ENCODE measurements around the gene E2F4. TPM values are rescaled to one million over a fixed set of nuclear protein-coding genes. Genes with fewer than 3 reads are reported as not detected.

The E2F4 gene
- polyA plus RNA-seq, 1 donor (not counting 4 experiments of a cell fraction or from before 2014, with no cell fraction given), result 64.7 TPM

- Histone ChIP-seq H3K4me1 (ENCODE audit: control insufficient read depth, extremely low read depth, insufficient read depth, low read length) (peaks cover 17% of the 10 kb centered on the region), H3K9me3 (ENCODE audit: control insufficient read depth, low read depth, low read length) (no peaks in the 10 kb centered on the region), H3K4me2 (ENCODE audit: control insufficient read depth, extremely low read depth, insufficient read depth, low read depth, low read length) (no peak overlapping the region), H3K27me3 (ENCODE audit: control insufficient read depth, extremely low read depth, insufficient read depth, low read length) (no peaks in the 10 kb centered on the region), H3K79me2 (ENCODE audit: control insufficient read depth, insufficient read depth, low read length) (no peaks in the 10 kb centered on the region), H3K36me3 (ENCODE audit: control insufficient read depth in 2 of 2, extremely low read depth in 1 of 2, insufficient read depth in 2 of 2, low read length in 2 of 2) (peaks cover 0 to 1% of the 10 kb centered on the region in 2 experiments), H3K4me3 (ENCODE audit: control insufficient read depth in 2 of 3, extremely low read depth in 1 of 3, insufficient read depth in 2 of 3, low read depth in 1 of 3, low read length in 3 of 3) (no peak overlapping the region), H3K27ac (ENCODE audit: control insufficient read depth, insufficient read depth, low read length) (no peak overlapping the region), H3K9ac (ENCODE audit: control insufficient read depth, extremely low read depth, insufficient read depth, low read length) (no peak overlapping the region), H3K9me1 (ENCODE audit: control insufficient read depth, extremely low read depth, insufficient read depth, low read length) (no peaks in the 10 kb centered on the region), H2AFZ (ENCODE audit: control insufficient read depth, low read length) (no peak overlapping the region), H4K20me1 (ENCODE audit: control insufficient read depth, extremely low read depth, insufficient read depth, low read length) (no peaks in the 10 kb centered on the region)
- no peak for TF ChIP-seq EZH2 (IDR thresholded peaks at IDR 0.05; ENCODE audit: low read length)
- TF ChIP-seq, protein P1, sequence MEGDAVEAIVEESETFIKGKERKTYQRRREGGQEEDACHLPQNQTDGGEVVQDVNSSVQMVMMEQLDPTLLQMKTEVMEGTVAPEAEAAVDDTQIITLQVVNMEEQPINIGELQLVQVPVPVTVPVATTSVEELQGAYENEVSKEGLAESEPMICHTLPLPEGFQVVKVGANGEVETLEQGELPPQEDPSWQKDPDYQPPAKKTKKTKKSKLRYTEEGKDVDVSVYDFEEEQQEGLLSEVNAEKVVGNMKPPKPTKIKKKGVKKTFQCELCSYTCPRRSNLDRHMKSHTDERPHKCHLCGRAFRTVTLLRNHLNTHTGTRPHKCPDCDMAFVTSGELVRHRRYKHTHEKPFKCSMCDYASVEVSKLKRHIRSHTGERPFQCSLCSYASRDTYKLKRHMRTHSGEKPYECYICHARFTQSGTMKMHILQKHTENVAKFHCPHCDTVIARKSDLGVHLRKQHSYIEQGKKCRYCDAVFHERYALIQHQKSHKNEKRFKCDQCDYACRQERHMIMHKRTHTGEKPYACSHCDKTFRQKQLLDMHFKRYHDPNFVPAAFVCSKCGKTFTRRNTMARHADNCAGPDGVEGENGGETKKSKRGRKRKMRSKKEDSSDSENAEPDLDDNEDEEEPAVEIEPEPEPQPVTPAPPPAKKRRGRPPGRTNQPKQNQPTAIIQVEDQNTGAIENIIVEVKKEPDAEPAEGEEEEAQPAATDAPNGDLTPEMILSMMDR (optimal IDR thresholded peaks at IDR 0.05 in 1 of 3, IDR thresholded peaks at IDR 0.05 in 1 of 3, conservative IDR thresholded peaks at IDR 0.05 in 1 of 3; ENCODE audit: extremely low read depth in 1 of 3, insufficient read depth in 2 of 3, low read length in 3 of 3), result no peak
- DNase-seq (ENCODE audit: low read depth, low spot score) (no peak), FAIRE-seq (no peak)
- dilution Hi-C loops (cut with MboI; ENCODE audit: extremely low pct_ligation_motif_present, low sequenced_read_pairs), result no loop called here
Measured at GRCh38 chr16:67215706-67216105, 23.8 kb downstream of the E2F4 start.

- Histone ChIP-seq H4K20me1 (ENCODE audit: control insufficient read depth, extremely low read depth, insufficient read depth, low read length) (no peaks in the 10 kb centered on the region), H3K79me2 (ENCODE audit: control insufficient read depth, insufficient read depth, low read length) (no peaks in the 10 kb centered on the region), H3K36me3 (ENCODE audit: control insufficient read depth in 2 of 2, extremely low read depth in 1 of 2, insufficient read depth in 2 of 2, low read length in 2 of 2) (peaks cover 0 to 1% of the 10 kb centered on the region in 2 experiments), H2AFZ (ENCODE audit: control insufficient read depth, low read length) (no peak overlapping the region), H3K4me1 (ENCODE audit: control insufficient read depth, extremely low read depth, insufficient read depth, low read length) (peaks cover 15% of the 10 kb centered on the region), H3K4me2 (ENCODE audit: control insufficient read depth, extremely low read depth, insufficient read depth, low read depth, low read length) (no peak overlapping the region), H3K4me3 (ENCODE audit: control insufficient read depth in 2 of 3, extremely low read depth in 1 of 3, insufficient read depth in 2 of 3, low read depth in 1 of 3, low read length in 3 of 3) (no peak overlapping the region), H3K9ac (ENCODE audit: control insufficient read depth, extremely low read depth, insufficient read depth, low read length) (no peak overlapping the region), H3K9me1 (ENCODE audit: control insufficient read depth, extremely low read depth, insufficient read depth, low read length) (no peaks in the 10 kb centered on the region), H3K9me3 (ENCODE audit: control insufficient read depth, low read depth, low read length) (no peaks in the 10 kb centered on the region), H3K27me3 (ENCODE audit: control insufficient read depth, extremely low read depth, insufficient read depth, low read length) (no peaks in the 10 kb centered on the region), H3K27ac (ENCODE audit: control insufficient read depth, insufficient read depth, low read length) (no peak overlapping the region)
- DNase-seq (ENCODE audit: low read depth, low spot score), result no peak
- no peak for TF ChIP-seq EZH2 (IDR thresholded peaks at IDR 0.05; ENCODE audit: low read length)
- TF ChIP-seq, protein P1 (optimal IDR thresholded peaks at IDR 0.05 in 1 of 3, IDR thresholded peaks at IDR 0.05 in 1 of 3, conservative IDR thresholded peaks at IDR 0.05 in 1 of 3; ENCODE audit: extremely low read depth in 1 of 3, insufficient read depth in 2 of 3, low read length in 3 of 3), result no peak
- FAIRE-seq, result no peak
- dilution Hi-C loops (cut with MboI; ENCODE audit: extremely low pct_ligation_motif_present, low sequenced_read_pairs), result no loop called here
Measured at GRCh38 chr16:67216612-67217490, 24.9 kb downstream of the E2F4 start.
